ENCODE data around the gene ELOVL5. TPM values are rescaled to one million over a fixed set of nuclear protein-coding genes. Genes with fewer than 3 reads are reported as not detected.
"Not testable (repeated sequence)": the region's sequence is repeated elsewhere in the genome, so short reads cannot be mapped to it uniquely, and the experiment has no call there.

ELOVL5 gene
- total and polyA plus RNA-seq, 4 experiments from 2014 or later = 108 to 125 (median 109) TPM

DNA sequence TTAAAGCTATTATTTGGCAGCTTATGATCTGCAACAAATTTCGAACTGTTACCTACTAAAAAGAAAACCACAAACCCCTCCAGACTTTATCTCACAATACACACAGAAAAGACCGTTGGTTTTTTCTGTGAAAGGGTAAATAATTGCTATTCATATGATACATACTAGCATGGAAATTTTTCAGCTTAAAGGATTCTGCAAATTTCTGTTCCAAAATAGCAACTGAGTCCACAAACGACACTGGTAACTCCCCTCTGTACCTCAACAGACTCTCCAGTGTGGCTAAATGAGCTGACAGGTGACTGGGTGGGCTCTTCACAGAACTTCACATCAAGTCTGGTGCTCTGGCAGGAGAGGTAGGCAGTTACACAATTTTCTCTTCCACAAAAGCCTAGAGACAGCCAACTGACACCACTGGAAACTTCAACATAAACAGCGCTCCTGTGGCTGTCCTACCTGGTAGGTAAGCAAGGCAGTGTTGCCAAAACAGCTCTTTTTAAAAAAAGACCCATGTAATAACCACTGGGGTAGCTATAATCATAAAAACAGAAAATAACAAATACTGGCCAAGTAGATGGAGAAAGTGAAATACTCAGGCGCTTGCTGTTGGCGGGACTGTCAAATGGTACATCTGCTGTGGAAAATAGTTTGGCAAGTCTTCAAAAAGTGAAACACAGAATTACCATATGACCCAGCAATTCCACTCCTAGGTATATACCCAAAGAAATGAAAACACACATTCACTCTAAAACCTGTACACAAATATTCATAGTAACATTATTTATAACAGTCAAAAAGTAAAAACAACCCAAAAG is 37.8 kb downstream of the ELOVL5 start:
- no peaks in the 10 kb centered on the region for H3K27me3 ChIP-seq (ENCODE audit: insufficient read depth, low read length)
- H3K36me3 ChIP-seq (ENCODE audit: insufficient read depth, low read length) = no peaks in the 10 kb centered on the region
- Mint-ChIP-seq H3K36me3 (peaks cover 0 to 1% of the 10 kb centered on the region in 2 donors), H3K4me1 (peaks cover 84 to 97% (median 91%) of the 10 kb centered on the region in 4 donors), H3K4me3 (peak overlapping the region; percentile 52 to 83 (median 64)), H3K27ac (peak overlapping the region; percentile 79 to 93 (median 85)), H3K27me3 (no peaks in the 10 kb centered on the region), H3K9me3 (no peaks in the 10 kb centered on the region)
- H3K4me3 ChIP-seq (ENCODE audit: low read length in 2 of 2) = no peak overlapping the region
- intact Hi-C loops (cut with micrococcal nuclease) = loop anchor here (1.0 kb wide), 1 partner anchor 9 kb away; no protein-coding TSS in a partner anchor
- ChIA-PET CTCF (ENCODE audit: partially characterized antibody) (interaction anchor here (0.8 to 3.5 kb wide), 16 partner anchors 7 to 139 kb away, joined by 3 to 16 read pairs (median 4); partner anchors contain the start of gene ELOVL5), POLR2A (ENCODE audit: partially characterized antibody) (interaction anchor here (1.0 to 4.4 kb wide), 9 partner anchors 10 to 49 kb away, joined by 4 to 43 read pairs (median 18); partner anchors contain the start of gene ELOVL5)
- no peaks in the 10 kb centered on the region for H3K9me3 ChIP-seq (ENCODE audit: control insufficient read depth in 1 of 2, low read length in 2 of 2)
- peak overlapping the region; percentile 51 for H3K27ac ChIP-seq (ENCODE audit: low read depth, low read length)
- peaks cover 97% of the 10 kb centered on the region for H3K4me1 ChIP-seq (ENCODE audit: insufficient read depth, low read length)
- no peak for DNase-seq

DNA sequence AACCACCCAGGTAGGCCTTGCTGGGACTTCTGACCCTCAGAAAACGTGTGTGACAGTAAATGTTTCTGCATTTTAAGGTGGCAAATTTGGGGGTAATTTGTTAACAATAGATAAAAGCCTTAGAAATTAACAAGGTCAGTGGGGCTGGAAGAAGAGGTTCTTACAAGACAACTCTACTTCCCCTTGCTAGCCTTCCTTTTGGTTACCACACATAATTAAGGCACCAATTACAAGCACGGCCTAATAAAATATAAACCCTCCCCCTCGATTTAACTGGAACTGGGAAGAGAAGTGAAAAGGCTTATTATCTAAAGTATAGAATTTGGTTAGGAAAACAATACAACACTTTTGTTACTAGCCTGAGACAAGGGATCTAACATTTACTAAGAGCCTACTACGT is 38.8 kb downstream of the ELOVL5 start:
- no peaks in the 10 kb centered on the region for H3K27me3 Mint-ChIP-seq
- intact Hi-C loops (cut with micrococcal nuclease) = loop anchor here (1.0 kb wide), 1 partner anchor 8 kb away; no protein-coding TSS in a partner anchor
- peak overlapping the region; percentile 79 to 93 (median 85) for H3K27ac Mint-ChIP-seq
- DNase-seq = no peak
- Histone ChIP-seq H3K27me3 (ENCODE audit: insufficient read depth, low read length) (no peaks in the 10 kb centered on the region), H3K4me1 (ENCODE audit: insufficient read depth, low read length) (peaks cover 86% of the 10 kb centered on the region), H3K9me3 (ENCODE audit: control insufficient read depth in 1 of 2, low read length in 2 of 2) (no peaks in the 10 kb centered on the region), H3K4me3 (ENCODE audit: low read length in 2 of 2) (no peak overlapping the region), H3K27ac (ENCODE audit: low read depth, low read length) (peak overlapping the region; percentile 51), H3K36me3 (ENCODE audit: insufficient read depth, low read length) (no peaks in the 10 kb centered on the region)
- peak overlapping the region in 7 of 8 donors; percentile 53 to 83 (median 65) for H3K4me3 Mint-ChIP-seq
- peaks cover 0 to 1% of the 10 kb centered on the region in 2 donors for H3K36me3 Mint-ChIP-seq
- ChIA-PET POLR2A (ENCODE audit: partially characterized antibody) (interaction anchor here (1.0 to 4.4 kb wide), 15 partner anchors 9 to 50 kb away, joined by 3 to 43 read pairs (median 8); partner anchors contain the start of gene ELOVL5), CTCF (ENCODE audit: partially characterized antibody) (interaction anchor here (0.7 to 3.5 kb wide), 21 partner anchors 8 to 342 kb away, joined by 3 to 16 read pairs (median 4); partner anchors contain the start of gene ELOVL5)
- H3K4me1 Mint-ChIP-seq = peaks cover 73 to 86% (median 80%) of the 10 kb centered on the region in 4 donors
- H3K9me3 Mint-ChIP-seq = no peaks in the 10 kb centered on the region

DNA sequence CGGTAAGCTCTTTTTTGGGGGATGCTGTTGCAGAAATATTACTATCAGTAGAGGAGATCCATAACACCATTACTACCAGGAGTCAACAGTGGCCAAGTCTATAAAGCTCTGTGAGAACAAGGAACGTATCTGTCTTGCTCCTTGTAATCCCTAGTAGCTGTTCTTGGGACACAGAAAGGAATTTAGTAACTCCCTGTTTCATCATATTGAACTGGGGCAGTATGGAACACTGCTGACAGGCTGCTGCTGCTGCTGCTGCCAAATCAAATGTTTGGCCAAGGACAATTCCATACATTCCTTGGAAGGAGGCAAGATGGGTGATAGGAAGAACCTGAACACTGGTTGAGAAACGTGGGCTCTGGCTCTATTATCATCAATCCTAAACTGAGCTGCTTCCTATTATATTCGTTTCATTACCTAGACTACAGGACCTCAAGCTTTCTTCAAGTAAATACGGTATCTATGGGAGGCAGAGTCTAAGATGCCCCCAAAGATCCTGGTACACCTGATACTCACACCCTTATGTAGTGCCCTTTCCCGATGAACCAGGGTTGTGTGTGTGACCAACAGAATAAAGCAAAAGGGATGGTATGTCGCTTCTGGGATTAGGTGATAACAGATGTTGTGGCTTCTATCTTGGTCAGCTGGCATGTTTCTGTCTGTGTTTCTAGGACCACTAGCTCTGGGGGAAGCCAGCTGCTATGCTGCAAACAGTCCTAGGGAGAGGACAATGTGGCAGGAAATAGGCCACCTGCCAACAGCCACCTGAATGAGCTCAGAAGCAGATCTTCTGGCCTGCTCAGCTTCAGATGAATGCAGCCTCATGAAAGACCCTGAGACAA is 39.5 kb downstream of the ELOVL5 start:
- Histone ChIP-seq H3K27ac (ENCODE audit: low read depth, low read length) (peak overlapping the region; percentile 51), H3K27me3 (ENCODE audit: insufficient read depth, low read length) (no peaks in the 10 kb centered on the region), H3K9me3 (ENCODE audit: control insufficient read depth in 1 of 2, low read length in 2 of 2) (no peaks in the 10 kb centered on the region), H3K4me1 (ENCODE audit: insufficient read depth, low read length) (peaks cover 80% of the 10 kb centered on the region), H3K4me3 (ENCODE audit: low read length in 2 of 2) (no peak overlapping the region), H3K36me3 (ENCODE audit: insufficient read depth, low read length) (no peaks in the 10 kb centered on the region)
- peak in 2 of 5 donors; percentile 24 to 48 for DNase-seq
- Mint-ChIP-seq H3K27me3 (no peaks in the 10 kb centered on the region), H3K36me3 (peaks cover 0 to 1% of the 10 kb centered on the region in 2 donors), H3K9me3 (no peaks in the 10 kb centered on the region), H3K4me1 (peaks cover 72 to 84% (median 79%) of the 10 kb centered on the region in 4 donors), H3K27ac (peak overlapping the region; percentile 79 to 93 (median 85)), H3K4me3 (peak overlapping the region in 7 of 8 donors; percentile 53 to 83 (median 65))
- intact Hi-C loops (cut with micrococcal nuclease) = no loop called here
- ChIA-PET POLR2A (ENCODE audit: partially characterized antibody) (interaction anchor here (0.8 to 4.4 kb wide), 16 partner anchors 8 to 51 kb away, joined by 3 to 43 read pairs (median 6); partner anchors contain the start of gene ELOVL5), CTCF (ENCODE audit: partially characterized antibody) (interaction anchor here (0.7 to 3.5 kb wide), 19 partner anchors 8 to 342 kb away, joined by 3 to 16 read pairs (median 4); partner anchors contain the start of gene ELOVL5)

DNA sequence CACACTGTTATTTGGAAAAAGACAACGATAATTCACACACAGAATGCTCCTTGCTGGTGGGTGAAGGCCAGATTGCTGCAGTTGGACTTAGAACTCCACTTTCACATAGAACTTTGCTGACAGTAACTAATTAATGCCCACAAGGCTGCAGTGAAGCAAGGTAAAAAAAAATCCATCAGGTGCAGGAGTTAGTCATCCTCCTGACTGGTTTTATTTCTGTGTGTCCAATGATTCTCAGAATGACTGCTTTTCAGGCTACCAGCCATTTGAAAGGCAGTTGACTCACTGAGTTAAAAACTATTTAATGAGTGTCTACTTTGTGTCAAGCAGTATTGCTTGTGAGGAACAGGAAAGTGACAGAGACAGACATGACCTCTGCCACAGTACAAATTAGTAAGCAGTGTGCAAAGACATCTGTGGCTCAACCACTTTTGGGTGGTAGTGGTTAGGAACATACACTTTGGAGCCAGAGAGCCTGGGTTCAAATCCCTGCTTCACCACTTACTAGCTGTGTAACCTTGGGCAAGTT is 41.9 kb downstream of the ELOVL5 start:
- no peaks in the 10 kb centered on the region for H3K27me3 ChIP-seq (ENCODE audit: insufficient read depth, low read length)
- H3K4me3 ChIP-seq (ENCODE audit: low read length in 2 of 2) = no peak overlapping the region
- peak overlapping the region; percentile 29 for H3K27ac ChIP-seq (ENCODE audit: low read depth, low read length)
- no peaks in the 10 kb centered on the region for H3K9me3 ChIP-seq (ENCODE audit: control insufficient read depth in 1 of 2, low read length in 2 of 2)
- Mint-ChIP-seq H3K27me3 (no peaks in the 10 kb centered on the region), H3K4me1 (peaks cover 74 to 84% (median 80%) of the 10 kb centered on the region in 4 donors), H3K9me3 (no peaks in the 10 kb centered on the region), H3K4me3 (peak overlapping the region in 4 of 8 donors; percentile 4 to 55 (median 38)), H3K27ac (peak overlapping the region; percentile 67 to 88 (median 82)), H3K36me3 (peaks cover 0 to 1% of the 10 kb centered on the region in 2 donors)
- intact Hi-C loops (cut with micrococcal nuclease) = no loop called here
- ChIA-PET POLR2A (ENCODE audit: partially characterized antibody) (interaction anchor here (1.2 kb wide), 1 partner anchor 42 kb away, joined by 3 read pairs; the partner anchor contains the start of gene ELOVL5), CTCF (ENCODE audit: partially characterized antibody) (interaction anchor here (0.8 to 1.7 kb wide), 4 partner anchors 12 to 41 kb away, joined by 3 to 4 read pairs (median 4); no protein-coding TSS in a partner anchor)
- DNase-seq = no peak
- peaks cover 79% of the 10 kb centered on the region for H3K4me1 ChIP-seq (ENCODE audit: insufficient read depth, low read length)
- no peaks in the 10 kb centered on the region for H3K36me3 ChIP-seq (ENCODE audit: insufficient read depth, low read length)

DNA sequence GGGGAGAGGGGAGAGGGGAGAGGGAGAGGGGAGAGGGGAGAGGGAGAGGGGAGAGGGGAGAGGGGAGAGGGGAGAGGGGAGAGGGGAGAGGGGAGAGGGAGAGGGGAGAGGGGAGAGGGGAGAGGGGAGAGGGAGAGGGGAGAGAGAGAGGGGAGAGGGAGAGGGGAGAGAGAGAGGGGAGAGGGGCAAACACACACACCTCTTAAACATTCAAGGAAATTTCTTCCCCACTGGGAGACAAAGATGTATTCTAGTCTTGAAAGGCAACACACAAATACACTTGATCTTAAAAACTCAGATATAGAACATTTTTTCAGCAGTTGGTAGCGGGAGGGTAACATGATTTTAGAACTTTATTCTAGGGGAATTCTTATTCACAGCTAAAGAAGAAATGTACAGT is 42.5 kb downstream of the ELOVL5 start:
- peaks cover 79% of the 10 kb centered on the region for H3K4me1 ChIP-seq (ENCODE audit: insufficient read depth, low read length)
- POLR2A ChIA-PET (ENCODE audit: partially characterized antibody) = interaction anchor here (1.2 kb wide), 1 partner anchor 42 kb away, joined by 3 read pairs; the partner anchor contains the start of gene ELOVL5

DNA sequence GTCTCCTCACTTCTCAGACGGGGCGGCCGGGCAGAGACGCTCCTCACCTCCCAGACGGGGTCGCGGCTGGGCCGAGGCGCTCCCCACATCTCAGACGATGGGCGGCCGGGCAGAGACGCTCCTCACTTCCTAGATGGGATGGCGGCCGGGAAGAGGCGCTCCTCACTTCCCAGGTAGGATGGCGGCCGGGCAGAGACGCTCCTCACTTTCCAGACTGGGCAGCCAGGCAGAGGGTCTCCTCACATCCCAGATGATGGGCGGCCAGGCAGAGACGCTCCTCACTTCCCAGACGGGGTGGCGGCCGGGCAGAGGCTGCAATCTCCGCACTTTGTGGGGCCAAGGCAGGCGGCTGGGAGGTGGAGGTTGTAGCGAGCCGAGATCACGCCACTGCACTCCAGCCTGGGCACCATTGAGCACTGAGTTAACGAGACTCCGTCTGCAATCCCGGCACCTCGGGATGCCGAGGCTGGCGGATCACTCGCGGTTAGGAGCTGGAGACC is 43.2 kb downstream of the ELOVL5 start:
- H3K27ac ChIP-seq (ENCODE audit: low read depth, low read length) = not testable (repeated sequence)

More for the DNA sequence above, 42.5 kb downstream of the ELOVL5 start:
- H3K36me3 Mint-ChIP-seq; H3K27me3 ChIP-seq (ENCODE audit: insufficient read depth, low read length); H3K4me3 ChIP-seq (ENCODE audit: low read length in 2 of 2); H3K27me3 Mint-ChIP-seq; H3K9me3 ChIP-seq (ENCODE audit: control insufficient read depth in 1 of 2, low read length in 2 of 2); H3K9me3 Mint-ChIP-seq; H3K36me3 ChIP-seq (ENCODE audit: insufficient read depth, low read length); intact Hi-C loops (cut with micrococcal nuclease); DNase-seq: not testable (repeated sequence)
- Mint-ChIP-seq H3K27ac (peak overlapping the region; percentile 67 to 88 (median 82)), H3K4me1 (peaks cover 76 to 85% (median 81%) of the 10 kb centered on the region in 4 donors), H3K4me3 (peak overlapping the region in 3 of 8 donors; percentile 27 to 55 (median 50))
- H3K27ac ChIP-seq (ENCODE audit: low read depth, low read length) = peak overlapping the region; percentile 29
- CTCF ChIA-PET (ENCODE audit: partially characterized antibody) = interaction anchor here (1.5 kb wide), 1 partner anchor 42 kb away, joined by 4 read pairs; no protein-coding TSS in a partner anchor

More for the DNA sequence above, 43.2 kb downstream of the ELOVL5 start:
- H3K4me3 ChIP-seq (ENCODE audit: low read length in 2 of 2); H3K36me3 Mint-ChIP-seq; H3K27me3 Mint-ChIP-seq; H3K36me3 ChIP-seq (ENCODE audit: insufficient read depth, low read length); H3K9me3 ChIP-seq (ENCODE audit: control insufficient read depth in 1 of 2, low read length in 2 of 2); H3K27me3 ChIP-seq (ENCODE audit: insufficient read depth, low read length); CTCF ChIA-PET (ENCODE audit: partially characterized antibody); intact Hi-C loops (cut with micrococcal nuclease); POLR2A ChIA-PET (ENCODE audit: partially characterized antibody); H3K9me3 Mint-ChIP-seq; DNase-seq: not testable (repeated sequence)
- peak overlapping the region in 2 of 8 donors; percentile 10 to 13 for H3K4me3 Mint-ChIP-seq
- H3K27ac Mint-ChIP-seq = peak overlapping the region in 1 of 7 donors; percentile 24
- H3K4me1 Mint-ChIP-seq = peaks cover 76 to 85% (median 81%) of the 10 kb centered on the region in 4 donors
- H3K4me1 ChIP-seq (ENCODE audit: insufficient read depth, low read length) = peaks cover 79% of the 10 kb centered on the region
